Activated T-cell treated with anti-CD3 and anti-CD28 coated beads for 4 hours (primary cell): Measurements from ENCODE around the gene MXD1.
"Not testable (repeated sequence)": the region's sequence is repeated elsewhere in the genome, so short reads cannot be mapped to it uniquely, and the experiment has no call there.

ENCODE experiments used
- DNase-seq: peaks from one replicate; pipeline ENCODE4 v3.0.0-alpha.2; 2020

MXD1 gene

DNA sequence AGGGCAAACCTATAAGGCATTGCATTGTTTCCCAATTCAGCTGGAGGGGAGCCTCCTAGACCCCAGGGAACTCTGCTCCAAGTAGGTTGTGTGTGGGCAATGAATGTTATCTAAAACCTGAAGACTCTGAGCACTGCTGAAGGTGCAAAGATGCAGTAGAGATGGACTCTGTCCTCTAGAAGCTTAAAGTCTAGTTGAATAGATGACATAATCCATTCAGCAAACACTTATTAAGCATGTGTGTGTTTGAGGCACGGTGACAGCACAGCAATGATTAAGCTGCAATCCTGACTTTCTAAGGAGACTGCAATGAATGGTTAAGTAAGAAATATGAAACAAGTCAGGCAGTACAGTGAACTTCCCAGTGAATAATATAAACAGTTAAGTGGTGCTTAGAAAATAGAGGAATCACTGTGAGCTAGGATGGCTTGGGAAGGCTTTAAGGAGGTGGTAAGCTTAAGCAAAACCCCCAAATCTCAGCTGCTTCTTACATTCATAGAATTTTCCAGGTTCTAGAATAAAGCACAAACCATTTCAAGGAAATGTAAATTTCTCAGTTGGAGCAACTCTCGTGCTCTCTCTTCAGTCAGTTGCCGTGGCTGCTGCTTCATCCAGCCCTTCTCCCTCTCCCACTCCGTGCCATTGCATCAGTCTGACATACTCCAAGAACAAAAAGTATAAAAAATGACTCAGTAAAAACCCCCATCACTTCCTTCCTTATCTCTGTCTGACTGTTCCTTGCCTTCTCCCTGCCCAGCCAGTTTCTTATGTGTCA lies 19.1 kb downstream of the MXD1 start:
- no peak for DNase-seq

DNA sequence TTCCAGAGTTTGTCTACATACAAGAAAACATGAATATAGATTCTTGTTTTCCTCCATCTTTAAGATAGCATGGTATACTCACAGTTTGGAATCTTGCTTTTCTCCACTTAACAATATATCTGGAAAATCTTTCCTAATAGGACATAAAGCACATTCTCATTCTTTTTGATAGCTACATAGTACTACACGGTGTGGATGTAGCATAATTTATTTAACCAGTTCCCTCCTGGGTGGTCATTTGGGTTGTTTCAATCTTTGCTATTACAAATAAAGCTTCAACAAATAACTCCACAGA lies 19.7 kb downstream of the MXD1 start:
- DNase-seq = no peak

DNA sequence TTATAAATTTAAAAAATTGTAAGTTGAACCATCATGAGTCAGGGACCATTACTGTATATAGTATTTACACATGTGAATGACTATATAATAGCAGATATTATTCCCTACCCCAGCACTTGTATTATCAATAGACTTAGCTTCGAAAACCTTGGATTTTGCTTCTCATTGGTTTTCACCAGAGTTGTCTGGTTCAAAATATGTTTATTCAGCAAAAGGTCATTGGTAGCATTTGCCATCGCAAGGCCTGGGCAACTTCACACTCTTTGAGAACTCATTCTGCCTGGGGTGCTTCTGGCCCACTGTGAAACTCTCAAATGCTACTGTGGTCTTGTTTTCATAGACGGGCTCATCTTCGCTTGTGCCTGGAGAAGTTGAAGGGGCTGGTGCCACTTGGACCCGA lies 20.1 kb downstream of the MXD1 start:
- no peak for DNase-seq

DNA sequence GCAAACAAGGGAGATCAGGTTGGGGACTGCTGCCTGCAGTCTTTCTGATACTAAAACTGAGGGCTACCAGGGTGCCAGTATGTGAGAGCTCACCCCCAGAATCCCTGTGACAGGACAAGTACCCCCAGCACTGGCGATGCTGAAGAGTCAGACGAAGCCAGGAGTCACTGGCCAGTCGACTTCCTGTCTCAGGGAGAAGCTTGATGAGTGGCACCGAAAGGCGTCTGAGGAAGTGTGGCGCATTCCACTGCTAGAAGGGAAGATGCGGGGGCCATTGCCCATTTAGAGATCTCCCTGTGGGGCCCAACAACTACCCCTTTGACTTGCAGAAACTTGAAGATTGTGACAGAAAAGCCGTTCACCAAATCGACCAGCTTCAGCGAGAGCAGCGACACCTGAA lies 22.0 kb downstream of the MXD1 start:
- DNase-seq = no peak

DNA sequence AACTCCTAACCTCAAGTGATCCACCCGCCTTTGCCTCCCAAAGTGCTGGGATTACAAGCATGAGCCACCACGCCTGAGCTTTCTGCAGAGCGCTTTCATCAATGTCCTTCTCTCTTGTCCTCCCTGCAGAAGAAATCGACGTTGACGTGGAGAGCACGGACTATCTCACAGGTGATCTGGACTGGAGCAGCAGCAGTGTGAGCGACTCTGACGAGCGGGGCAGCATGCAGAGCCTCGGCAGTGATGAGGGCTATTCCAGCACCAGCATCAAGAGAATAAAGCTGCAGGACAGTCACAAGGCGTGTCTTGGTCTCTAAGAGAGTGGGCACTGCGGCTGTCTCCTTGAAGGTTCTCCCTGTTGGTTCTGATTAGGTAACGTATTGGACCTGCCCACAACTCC lies 23.1 kb downstream of the MXD1 start:
- no peak for DNase-seq

DNA sequence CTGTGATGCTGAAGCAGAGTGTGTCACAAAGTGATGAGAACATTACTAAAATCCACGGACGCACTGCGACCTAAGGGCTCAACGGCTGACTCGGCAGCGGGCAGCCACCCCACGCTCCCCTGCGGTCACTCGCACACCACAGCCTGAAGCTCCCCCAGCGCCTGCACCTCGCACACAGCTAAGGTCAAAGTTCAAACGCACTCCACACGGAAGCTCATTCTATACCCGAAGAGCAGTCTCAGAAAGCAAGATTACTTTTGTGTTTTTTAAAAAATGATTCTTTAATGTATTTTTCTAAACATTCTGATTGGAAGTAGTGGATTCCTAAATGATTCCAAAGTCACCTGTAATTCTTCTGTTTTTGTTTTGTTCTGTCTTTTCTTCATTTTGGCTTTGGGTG lies 24.8 kb downstream of the MXD1 start:
- no peak for DNase-seq

DNA sequence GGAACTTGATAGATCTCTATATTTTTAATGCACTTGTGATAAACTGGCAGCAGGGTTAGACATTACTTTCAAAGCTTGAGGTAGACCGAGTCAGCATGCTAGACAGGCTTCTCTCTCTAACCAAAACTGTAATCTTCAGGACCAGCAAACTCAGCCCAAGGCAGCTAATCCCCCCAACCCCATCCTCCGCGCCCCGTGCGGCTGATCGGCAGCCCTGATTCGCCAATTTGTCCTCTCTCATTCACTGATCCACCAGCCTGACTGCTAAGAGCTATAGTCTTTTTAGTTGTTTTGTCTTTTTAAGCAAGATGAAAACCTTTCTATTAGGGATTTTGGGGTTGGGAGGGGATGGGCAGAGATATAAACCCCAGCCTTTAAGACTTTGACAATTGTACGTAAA lies 25.8 kb downstream of the MXD1 start:
- DNase-seq = no peak

DNA sequence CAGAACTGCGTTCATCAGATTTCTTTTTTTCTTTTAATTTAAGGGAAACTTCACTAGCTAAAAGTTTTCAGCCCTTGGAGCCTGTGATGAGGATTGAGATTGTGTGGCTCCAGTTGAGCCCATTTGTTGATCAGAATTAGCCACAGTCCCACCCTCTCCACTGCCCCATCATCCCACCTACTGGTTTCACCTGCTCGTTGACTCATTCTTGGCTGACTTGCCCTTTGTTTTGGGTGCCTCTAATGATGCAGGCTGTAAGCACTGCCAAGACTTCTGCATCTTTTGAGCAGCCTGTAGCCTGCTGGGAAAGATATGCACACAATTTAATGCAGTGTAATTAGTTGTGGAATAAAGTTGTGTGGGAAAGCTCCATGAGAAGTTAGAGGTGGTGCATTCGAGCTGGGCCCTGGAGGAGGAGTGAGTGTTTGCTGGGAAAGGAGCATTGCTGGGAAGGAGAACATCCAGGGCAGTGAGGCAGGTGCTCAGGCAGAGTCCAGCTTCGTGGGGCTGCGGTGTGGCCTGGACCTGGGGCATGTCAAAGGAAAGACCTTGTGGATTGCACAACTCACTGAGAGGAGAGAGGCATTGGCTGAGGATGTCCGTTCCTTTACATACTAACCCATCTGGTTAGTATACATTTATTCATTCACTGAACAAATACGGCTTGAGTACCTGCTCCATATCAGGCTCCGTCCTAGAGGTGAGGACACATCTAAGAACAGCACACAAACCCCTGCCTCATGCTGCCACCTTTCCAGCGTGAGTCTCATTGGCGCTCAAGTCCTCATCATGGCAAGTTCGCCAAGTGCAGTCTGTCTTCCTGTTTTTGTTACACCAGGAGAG lies 28.3 kb downstream of the MXD1 start:
- DNase-seq = no peak

DNA sequence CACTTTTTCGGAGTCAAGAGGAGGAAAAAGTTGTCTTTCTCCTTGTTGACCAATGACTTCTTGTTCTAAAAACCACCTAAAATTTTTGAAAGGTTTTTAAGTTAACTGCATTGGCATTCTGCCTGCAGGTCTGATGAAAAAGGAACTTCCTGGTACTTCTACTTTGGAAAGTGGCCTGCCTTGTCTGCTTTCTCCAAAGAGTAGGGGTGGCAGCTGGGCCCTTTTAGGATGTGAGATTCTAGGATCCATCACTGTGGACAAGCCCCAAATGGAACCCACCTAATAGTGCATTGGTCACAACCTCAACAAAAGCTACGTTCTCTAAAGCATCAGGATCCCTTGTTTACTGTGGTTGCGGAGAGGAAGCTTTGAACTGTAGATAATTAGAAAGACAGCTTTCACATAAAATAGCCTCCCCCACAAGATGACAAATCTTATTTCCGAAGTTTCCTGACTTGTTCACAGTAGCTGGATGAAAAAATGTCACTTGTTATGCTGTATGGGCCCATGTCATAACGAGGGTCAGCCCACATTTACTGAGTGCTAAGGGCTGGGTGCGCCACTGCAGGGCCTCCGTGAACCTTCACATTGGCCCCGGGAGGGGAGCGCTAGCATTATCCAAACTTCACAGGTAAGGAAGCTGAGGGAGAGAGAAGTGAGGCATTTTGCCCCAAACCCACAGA lies 29.1 kb downstream of the MXD1 start:
- no peak for DNase-seq

DNA sequence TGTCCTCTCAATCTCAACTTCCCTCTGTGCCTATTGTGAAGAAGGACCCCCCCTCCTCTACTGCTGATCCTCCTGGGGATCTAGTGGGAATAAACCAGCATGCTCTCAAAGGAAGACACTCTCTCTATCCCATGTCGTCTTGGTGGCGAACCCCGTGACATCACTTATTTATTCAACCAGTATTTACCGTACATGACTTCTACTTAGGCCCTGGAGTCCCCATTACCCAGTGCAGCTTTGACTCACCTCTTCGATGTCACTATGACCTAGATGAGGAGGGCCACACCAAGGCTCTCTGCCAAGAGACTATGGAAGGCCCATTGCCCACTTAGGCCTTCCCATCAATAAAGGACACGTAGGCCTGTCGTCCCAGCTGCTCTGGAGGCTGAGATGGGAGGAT lies 29.8 kb downstream of the MXD1 start:
- DNase-seq = no peak

DNA sequence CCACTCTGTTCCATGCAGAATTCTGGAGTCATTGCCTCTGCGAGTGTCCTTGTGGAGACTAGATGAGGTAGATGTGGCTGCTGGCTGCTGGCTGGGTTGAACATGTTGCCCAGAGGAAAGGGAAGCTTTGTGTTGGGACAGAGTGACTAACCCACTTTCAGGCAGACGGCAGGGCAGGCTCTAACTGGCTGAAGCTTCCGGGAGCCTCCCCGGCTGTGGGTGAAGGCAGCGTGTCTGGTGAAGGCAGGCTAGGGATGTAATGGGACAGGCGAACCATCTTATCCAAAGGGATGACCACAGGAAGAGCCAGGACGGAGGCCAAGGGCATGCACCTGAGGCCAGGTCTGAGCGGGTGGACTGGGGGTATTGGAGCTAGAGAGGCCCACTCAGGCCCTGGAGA lies 30.5 kb downstream of the MXD1 start:
- no peak for DNase-seq

DNA sequence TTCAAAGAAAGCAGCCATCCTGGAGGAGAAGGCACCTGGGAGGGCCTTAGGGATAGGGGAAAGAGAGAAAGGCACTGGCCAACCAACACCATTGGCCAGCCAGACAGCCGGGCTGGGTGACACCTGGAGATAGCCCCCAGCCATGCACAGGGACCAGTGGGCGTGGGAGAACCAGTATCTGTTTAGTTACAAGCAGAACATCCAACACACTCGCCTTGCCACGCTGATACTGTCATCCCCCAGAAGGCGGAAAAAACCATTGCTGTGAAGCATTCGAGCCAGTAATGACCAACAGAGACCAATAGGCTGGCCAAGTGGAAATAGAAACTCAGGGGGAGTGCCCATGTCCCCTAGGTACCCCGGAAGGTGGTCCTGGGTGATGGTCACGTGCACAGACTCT lies 31.0 kb downstream of the MXD1 start:
- DNase-seq = no peak

DNA sequence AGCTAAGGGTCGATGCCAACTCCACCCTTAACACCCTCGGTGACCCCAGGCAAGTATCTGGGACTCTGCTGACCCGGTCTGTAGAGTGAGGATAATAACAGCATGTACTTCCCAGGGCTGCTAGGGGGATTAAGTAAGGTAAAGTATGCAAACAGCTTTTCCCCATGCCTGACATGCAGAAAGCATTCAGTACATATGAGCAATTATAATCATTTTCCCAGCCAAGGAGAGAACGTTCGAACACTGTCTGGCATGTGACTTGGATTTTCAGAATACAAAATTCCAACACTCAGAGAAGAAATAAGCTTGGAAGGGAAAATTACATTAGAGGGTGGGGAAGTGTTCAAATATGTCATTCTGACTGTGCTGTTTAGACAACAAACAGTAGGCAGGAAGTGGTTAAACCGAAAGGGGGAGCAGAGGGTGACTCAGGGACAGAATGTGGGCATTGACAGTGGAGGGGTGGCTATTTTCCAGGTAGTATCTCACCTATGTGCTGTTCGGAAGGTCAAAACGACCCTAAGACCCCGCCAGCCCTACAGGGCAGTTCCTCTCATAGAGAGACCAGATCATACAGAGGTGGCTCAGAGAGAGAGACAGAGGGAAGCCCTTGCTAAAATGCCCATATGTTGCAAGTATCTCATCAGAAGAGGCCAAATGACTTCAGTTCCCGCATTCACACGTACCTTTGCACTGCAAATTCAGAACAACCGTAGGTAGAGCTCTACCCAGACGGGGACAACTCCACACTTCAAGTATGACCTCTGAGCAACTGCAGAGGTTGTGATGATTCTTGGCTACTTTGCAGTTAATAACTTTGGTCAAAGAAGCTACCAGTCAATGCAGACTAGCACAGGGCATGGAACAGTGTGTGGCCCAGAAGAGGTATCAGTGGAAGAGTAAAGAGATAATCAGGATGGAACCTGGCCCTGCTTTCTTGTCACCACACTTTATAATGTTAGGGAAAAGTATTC lies 31.7 kb downstream of the MXD1 start:
- peak; percentile 19 for DNase-seq

DNA sequence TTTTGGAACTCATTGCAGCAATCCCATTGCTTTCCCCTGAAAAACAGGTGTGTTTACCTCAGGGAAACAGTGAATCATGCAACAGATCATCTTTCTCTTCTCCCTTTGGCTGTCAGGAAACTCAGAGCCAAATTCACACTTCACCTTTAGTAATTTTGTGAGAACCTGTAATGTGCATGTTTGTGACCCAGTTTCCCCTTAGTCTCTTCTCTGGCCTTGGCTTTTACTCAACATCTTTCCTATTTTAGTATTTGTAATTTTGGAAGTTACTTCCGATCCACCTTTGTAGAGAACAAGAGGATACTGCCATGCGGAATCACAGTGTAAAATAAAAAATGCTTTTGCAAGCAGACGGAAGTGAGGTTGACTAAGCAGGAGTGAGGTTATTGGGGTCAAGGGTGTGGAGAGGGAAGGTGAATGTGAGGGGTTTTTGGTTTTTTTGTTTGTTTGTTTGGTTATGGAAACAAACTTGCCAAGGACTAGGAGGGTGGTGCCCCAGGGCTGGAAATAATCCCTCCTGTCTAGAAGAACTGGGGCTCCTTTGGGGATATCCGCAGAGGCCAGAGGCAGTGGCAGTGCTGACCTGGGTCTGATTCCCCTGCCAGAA lies 32.5 kb downstream of the MXD1 start:
- no peak for DNase-seq

DNA sequence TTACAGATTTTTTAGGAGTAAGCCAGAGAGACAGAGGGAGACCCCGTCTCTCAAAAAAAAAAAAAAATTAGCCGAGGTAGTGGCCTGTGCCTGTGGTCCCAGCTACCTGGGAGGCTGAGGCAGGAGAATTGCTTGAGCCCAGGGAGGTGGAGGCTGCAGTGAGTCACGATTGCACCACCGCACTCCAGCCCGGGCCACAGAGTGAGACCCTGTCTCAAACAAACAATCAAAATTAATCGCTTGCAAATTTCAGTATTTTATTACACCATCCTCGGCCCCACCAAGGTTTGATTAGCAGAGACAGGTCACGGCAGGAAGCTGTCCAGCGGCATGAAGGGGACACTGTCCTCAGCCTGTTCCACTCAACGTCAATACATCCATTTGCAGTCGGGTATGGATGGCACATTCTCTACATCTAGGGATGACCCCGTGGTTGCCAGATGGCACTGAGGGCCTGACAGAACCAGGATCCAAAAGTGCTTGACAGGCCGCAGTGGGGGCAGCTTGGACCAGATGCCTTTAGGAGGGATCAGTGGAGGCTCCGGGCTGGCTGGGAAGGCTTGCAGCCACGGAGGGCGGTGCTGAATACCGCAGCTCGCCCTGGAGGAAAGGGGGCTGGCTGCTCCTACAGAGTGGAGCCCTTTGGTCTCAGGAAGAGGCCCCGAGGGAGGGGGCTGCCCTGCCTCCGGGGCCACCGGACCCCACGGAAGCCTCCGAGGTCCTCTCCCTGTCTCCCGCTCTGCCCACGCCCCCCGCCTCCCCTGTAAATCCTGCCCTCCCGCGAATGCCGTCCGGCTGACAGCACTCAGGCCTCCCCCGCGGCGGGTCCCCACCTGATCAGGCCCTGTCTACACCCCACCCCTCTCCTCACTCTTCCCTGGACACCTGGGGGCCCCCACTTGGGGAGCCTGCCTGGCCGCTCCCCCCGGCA lies 33.4 kb downstream of the MXD1 start:
- no peak for DNase-seq

DNA sequence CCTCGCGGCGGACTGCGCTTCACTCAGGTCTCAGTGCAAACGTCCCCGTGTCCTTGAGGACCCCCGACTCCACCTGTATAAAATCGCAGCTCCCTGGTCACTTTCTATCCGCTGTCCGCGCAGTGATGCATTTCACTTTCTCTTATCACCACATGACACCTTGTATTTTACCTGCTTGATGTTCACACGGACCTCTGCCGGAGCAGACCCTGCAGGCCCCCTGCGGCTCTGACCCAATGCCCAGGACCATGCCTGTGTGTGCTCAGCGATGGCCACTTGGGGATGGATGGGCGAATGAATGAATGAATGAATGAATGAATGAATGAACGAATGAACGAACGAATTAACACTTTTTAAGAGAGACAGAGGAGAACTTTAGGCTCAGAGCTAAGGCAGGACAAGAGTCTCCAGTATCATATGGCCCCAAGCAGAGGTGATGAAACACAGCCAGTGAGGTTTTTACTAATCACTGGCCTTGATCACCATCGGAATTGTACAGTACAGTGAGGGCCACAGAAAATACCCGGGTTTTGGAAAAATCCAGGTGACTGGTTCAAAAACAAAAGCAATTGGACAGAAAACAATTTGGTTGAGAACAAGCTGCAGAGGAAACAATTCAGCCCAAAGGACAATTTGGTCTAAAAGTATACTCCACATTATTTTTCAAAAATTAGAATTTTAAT lies 34.2 kb downstream of the MXD1 start:
- no peak for DNase-seq

DNA sequence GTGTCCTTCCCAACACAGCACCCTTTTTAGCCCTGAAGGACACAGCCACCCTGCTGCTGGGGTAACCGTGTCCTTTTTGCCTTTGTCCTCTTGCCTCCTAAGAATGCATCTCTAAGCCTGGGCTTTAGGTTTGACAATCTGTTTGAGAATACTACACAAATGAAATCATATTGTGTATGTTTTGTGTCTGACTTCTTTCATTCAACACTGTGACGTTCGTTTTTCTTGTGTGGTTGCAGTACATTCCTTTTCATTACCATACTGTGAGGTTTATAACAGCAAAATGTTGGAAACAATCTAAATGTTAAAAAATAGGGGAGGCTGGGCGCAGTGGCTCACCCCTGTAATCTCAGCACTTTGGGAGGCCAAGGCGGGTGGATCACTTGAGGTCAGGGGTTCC lies 35.3 kb downstream of the MXD1 start:
- DNase-seq = no peak

DNA sequence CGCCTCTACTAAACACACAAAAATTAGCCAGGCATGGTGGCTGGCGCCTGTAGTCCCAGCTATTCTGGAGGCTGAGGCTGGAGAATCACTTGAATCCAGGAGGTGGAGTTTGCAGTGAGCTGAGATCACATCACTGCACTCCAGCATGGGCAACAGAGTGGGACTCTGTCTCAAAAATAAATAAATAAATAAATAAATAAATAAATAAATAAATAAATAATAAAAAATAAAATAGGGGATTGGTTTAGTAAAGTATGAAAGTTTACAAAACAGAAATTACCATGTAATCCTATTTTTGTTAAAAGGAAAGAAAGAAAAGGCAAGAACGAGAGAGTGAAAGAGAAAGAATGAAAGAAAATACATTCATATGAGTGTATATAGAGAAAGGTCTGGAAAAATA lies 35.8 kb downstream of the MXD1 start:
- DNase-seq = not testable (repeated sequence)

DNA sequence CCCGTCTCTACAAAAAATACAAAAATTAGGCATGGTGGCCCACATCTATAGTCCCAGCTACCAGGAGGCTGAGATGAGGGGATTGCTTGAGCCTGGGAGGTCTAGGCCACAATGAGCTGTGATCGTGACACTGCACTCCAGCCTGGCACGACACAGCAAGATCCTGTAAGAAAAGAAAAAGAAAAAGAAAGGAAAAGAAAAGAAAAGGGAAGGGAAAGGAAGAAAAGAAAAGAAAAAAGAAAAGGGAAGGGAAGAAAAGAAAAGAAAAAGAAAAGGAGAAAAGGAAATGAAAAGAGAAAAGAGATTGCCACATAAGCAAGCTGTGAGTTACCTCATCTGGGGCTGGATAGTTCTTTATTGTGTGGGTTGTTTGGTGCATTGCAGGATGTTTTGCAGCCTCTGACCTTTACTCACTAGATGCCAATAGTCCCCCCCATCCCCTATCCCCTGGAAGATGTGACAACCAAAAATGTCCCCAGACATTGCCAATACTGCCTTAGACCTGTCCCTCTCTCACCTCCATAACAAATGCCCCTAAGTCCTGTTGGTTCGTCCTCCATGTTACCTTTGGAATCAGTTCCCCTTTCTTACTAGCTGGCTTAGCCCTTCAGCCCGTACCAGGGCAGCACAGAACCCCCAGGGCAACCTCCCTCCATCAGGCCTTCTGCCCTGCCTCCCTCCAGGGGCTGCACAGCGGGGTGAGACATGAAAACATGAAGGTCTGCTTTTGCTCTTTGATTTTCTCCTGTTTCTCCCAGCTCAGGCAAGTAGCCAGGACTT lies 37.6 kb downstream of the MXD1 start:
- DNase-seq = no peak

DNA sequence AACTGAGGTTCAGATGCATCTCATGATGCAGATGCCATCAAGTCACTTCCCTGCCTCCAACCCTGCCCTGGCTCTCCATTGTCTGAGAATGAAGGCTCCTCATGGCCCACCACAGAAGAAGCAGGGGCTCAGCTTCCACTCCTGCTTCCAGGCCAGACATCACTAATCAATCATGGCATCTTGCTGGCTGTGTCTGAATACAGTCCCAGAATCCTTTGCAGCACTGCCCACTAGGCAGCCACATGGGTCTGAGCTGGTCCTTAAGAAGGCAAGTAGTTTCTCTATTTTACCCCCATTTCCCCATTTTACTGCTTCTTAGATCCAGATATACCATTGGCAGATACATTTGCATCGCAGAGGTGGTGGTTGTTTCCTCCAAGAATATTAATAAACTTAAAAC lies 39.2 kb downstream of the MXD1 start:
- no peak for DNase-seq
